H1 (cell line): ENCODE data around the gene MACROD2. TPM values are rescaled to one million over a fixed set of nuclear protein-coding genes. Genes with fewer than 3 reads are reported as not detected.

ENCODE experiments used
- CTCF ChIA-PET: fragments of 300-600 bp; sonication (Branson Sonifier 250); formaldehyde crosslinking; loops from one replicate; lab custom pipeline; 2021; ENCODE audit not compliant: partially characterized antibody; lab: Charles Lee
- POLR2A ChIA-PET: fragments of 300-600 bp; sonication (Branson Sonifier 250); formaldehyde crosslinking; loops from one replicate; lab custom pipeline; 2021; ENCODE audit warnings: inconsistent platforms; ENCODE audit not compliant: partially characterized antibody; lab: Charles Lee
- DNase-seq, 2 experiments: peaks; one replicate each; pipeline versions ENCODE4 v3.0.0 to v3.0.0-alpha.2; 2010 to 2022; ENCODE audit warnings: low spot score in 2 of 2, low read depth in 1 of 2, mixed read lengths in 1 of 2
- FAIRE-seq: peaks from 2 replicates; lab custom pipeline; 2011; peaks lifted over from hg19 to GRCh38; lab: Jason Lieb, UNC
- H2AFZ ChIP-seq: 2 replicates; pipeline ENCODE4 v1.8.1; 2012; ENCODE audit warnings: low read length, inconsistent platforms
- H2AK5ac ChIP-seq: 2 replicates; pipeline ENCODE4 v1.6.1; 2013; ENCODE audit warnings: low read depth, low read length
- H2BK120ac ChIP-seq: replicated peaks from 2 replicates; pipeline ENCODE3; 2013; ENCODE audit warnings: low read depth, low read length, inconsistent platforms
- H2BK12ac ChIP-seq: 2 replicates; pipeline ENCODE4 v1.6.1; 2013; ENCODE audit warnings: low read depth, low read length
- H2BK15ac ChIP-seq: 2 replicates; pipeline ENCODE4 v1.6.1; 2013; ENCODE audit warnings: low read length
- H2BK20ac ChIP-seq: 2 replicates; pipeline ENCODE4 v1.6.1; 2013; ENCODE audit warnings: low read length
- H2BK5ac ChIP-seq: 2 replicates; pipeline ENCODE4 v1.6.1; 2013; ENCODE audit warnings: low read depth, low read length
- H3K14ac ChIP-seq: 2 replicates; pipeline ENCODE4 v1.6.1; 2013; ENCODE audit warnings: inconsistent platforms; ENCODE audit not compliant: insufficient read length
- H3K18ac ChIP-seq: 2 replicates; pipeline ENCODE4 v1.6.1; 2013; ENCODE audit warnings: low read length; ENCODE audit errors: extremely low read depth
- H3K23ac ChIP-seq: 2 replicates; pipeline ENCODE4 v1.6.1; 2013; ENCODE audit warnings: inconsistent platforms; ENCODE audit not compliant: insufficient read length
- H3K23me2 ChIP-seq: 2 replicates; pipeline ENCODE4 v1.6.1; 2013; ENCODE audit warnings: low read depth, low read length
- H3K27ac ChIP-seq: 2 replicates; pipeline ENCODE4 v1.6.1; 2011; ENCODE audit warnings: low read depth, low read length, inconsistent platforms
- H3K27me3 ChIP-seq, 4 experiments: replicated peaks in 1 of 4; 1 replicate in 1 of 4; 2 replicates in 3 of 4; pipeline versions ENCODE4 v1.6.1 to v1.8.1; 2011 to 2013; ENCODE audit warnings: low read length in 3 of 4, mild to moderate bottlenecking in 3 of 4, inconsistent platforms in 2 of 4, mixed read lengths in 2 of 4, moderate library complexity in 1 of 4; ENCODE audit not compliant: control insufficient read depth in 3 of 4, insufficient read depth in 3 of 4; ENCODE audit errors: extremely low read depth in 1 of 4
- H3K36me3 ChIP-seq, 4 experiments: 2 replicates each; pipeline versions ENCODE4 v1.6.1 to v1.8.1; 2011 to 2013; ENCODE audit warnings: mild to moderate bottlenecking in 4 of 4, low read length in 3 of 4, moderate library complexity in 2 of 4, control low read depth in 1 of 4, inconsistent platforms in 1 of 4; ENCODE audit not compliant: insufficient read depth in 4 of 4, control insufficient read depth in 2 of 4
- H3K4ac ChIP-seq: replicated peaks from 2 replicates; pipeline ENCODE3; 2013; ENCODE audit warnings: low read length, low read depth, mixed read lengths, inconsistent platforms; ENCODE audit not compliant: insufficient read length
- H3K4me1 ChIP-seq, 4 experiments: replicated peaks in 1 of 4; 1 replicate in 1 of 4; 2 replicates in 3 of 4; pipeline versions ENCODE4 v1.6.1 to v1.8.1; 2011 to 2013; ENCODE audit warnings: low read length in 3 of 4, inconsistent platforms in 2 of 4, mixed read lengths in 1 of 4; ENCODE audit not compliant: insufficient read depth in 4 of 4, control insufficient read depth in 3 of 4
- H3K4me2 ChIP-seq, 2 experiments: 2 replicates each; pipeline versions ENCODE4 v1.6.1 to v1.8.1; 2011 to 2013; ENCODE audit warnings: low read depth in 2 of 2, low read length in 2 of 2, control low read depth in 1 of 2, inconsistent platforms in 1 of 2, mild to moderate bottlenecking in 1 of 2; ENCODE audit not compliant: insufficient read depth in 1 of 2
- H3K4me3 ChIP-seq, 4 experiments: fragments of 200-600, 300-600 bp in 1 of 4; sonication (generic), shearing (Covaris generic), sonication (Bioruptor Twin) in 1 of 4; 2 replicates each; pipeline versions ENCODE4 v1.5.1 to v1.8.1; 2011 to 2016; ENCODE audit warnings: low read length in 4 of 4, low read depth in 3 of 4, control low read depth in 2 of 4, inconsistent platforms in 2 of 4, mild to moderate bottlenecking in 2 of 4, mixed read lengths in 1 of 4, moderate library complexity in 1 of 4; ENCODE audit not compliant: insufficient read depth in 2 of 4; ENCODE audit errors: extremely low read depth in 1 of 4
- H3K56ac ChIP-seq: replicated peaks from 2 replicates; pipeline ENCODE3; 2013; ENCODE audit warnings: low read depth, mild to moderate bottlenecking, mixed read lengths, low read length, inconsistent platforms; ENCODE audit not compliant: insufficient read length
- H3K79me1 ChIP-seq: 2 replicates; pipeline ENCODE4 v1.6.1; 2013; ENCODE audit warnings: low read depth, low read length, control low read depth
- H3K79me2 ChIP-seq, 2 experiments: 2 replicates each; pipeline versions ENCODE4 v1.6.1 to v1.8.1; 2012 to 2013; ENCODE audit warnings: low read length in 2 of 2, mild to moderate bottlenecking in 2 of 2, inconsistent platforms in 1 of 2; ENCODE audit not compliant: insufficient read depth in 2 of 2, control insufficient read depth in 1 of 2
- H3K9ac ChIP-seq, 4 experiments: replicated peaks in 1 of 4; 1 replicate in 1 of 4; 2 replicates in 3 of 4; pipeline versions ENCODE4 v1.6.1 to v1.8.1; 2011 to 2013; ENCODE audit warnings: low read depth in 3 of 4, low read length in 3 of 4, control low read depth in 2 of 4, mild to moderate bottlenecking in 2 of 4, moderate library complexity in 2 of 4, inconsistent platforms in 1 of 4; ENCODE audit errors: extremely low read depth in 1 of 4
- H3K9me3 ChIP-seq, 2 experiments: 2 replicates each; pipeline versions ENCODE4 v1.6.1 to v1.8.1; 2012 to 2013; ENCODE audit warnings: mild to moderate bottlenecking in 2 of 2, moderate library complexity in 2 of 2, control low read depth in 1 of 2, inconsistent platforms in 1 of 2, low read depth in 1 of 2, low read length in 1 of 2, mixed read lengths in 1 of 2; ENCODE audit not compliant: insufficient read depth in 2 of 2
- H4K20me1 ChIP-seq, 2 experiments: replicated peaks in 1 of 2; 2 replicates each; pipeline versions ENCODE3 to v1.8.1; 2011 to 2013; ENCODE audit warnings: inconsistent platforms in 2 of 2, low read length in 2 of 2, mild to moderate bottlenecking in 1 of 2; ENCODE audit not compliant: insufficient read depth in 2 of 2, control insufficient read depth in 1 of 2
- H4K5ac ChIP-seq: 2 replicates; pipeline ENCODE4 v1.6.1; 2013; ENCODE audit warnings: low read length, low read depth, mixed read lengths, inconsistent platforms; ENCODE audit not compliant: insufficient read length
- H4K8ac ChIP-seq: 2 replicates; pipeline ENCODE4 v1.8.0; 2013; ENCODE audit warnings: mild to moderate bottlenecking, moderate library complexity, low read length, inconsistent platforms; ENCODE audit not compliant: insufficient read depth; ENCODE audit errors: extremely low read depth
- H4K91ac ChIP-seq: replicated peaks from 2 replicates; pipeline ENCODE3; 2013; ENCODE audit warnings: low read length, mixed read lengths, inconsistent platforms; ENCODE audit not compliant: insufficient read length
- SP2 ChIP-seq: IDR thresholded peaks from 2 replicates; pipeline ENCODE4 v1.6.1; 2012; ENCODE audit warnings: mild to moderate bottlenecking, low read length, inconsistent platforms
- WGBS, 2 experiments: shearing (Covaris generic) in 1 of 2; methylation state at CpG; one replicate each; pipeline versions ENCODE4 v1.1.6 to v1.1.7; 2013 to 2015; ENCODE audit warnings: low lambda C conversion rate in 2 of 2, mixed read lengths in 2 of 2, inconsistent platforms in 1 of 2, low coverage in 1 of 2, missing lambda C conversion rate in 1 of 2; ENCODE audit not compliant: insufficient replicate concordance in 2 of 2, insufficient coverage in 1 of 2, insufficient read length in 1 of 2; ENCODE audit errors: extremely low coverage in 1 of 2, missing lambda C conversion rate in 1 of 2; 5-methylcytosine and 5-hydroxymethylcytosine counted together
- polyA plus RNA-seq, 7 experiments: library from polyadenylated mRNA; depleted of rRNA in 3 of 7; stranded (reverse) in 5 of 7; unstranded in 2 of 7; fragments of >200 nt in 5 of 7; fragments of 200-250 nt in 2 of 7; gene quantifications; 1 replicate in 5 of 7; 2 replicates in 1 of 7; 4 replicates in 1 of 7; pipeline versions ENCODE4 v1.2.1 to v1.2.3, GENCODE V29; 2011 to 2013; ENCODE audit warnings: missing spikeins in 2 of 7, mixed read lengths in 2 of 7
- total RNA-seq: library from RNA; stranded (reverse); fragmentation: NEBNext Ultra II Directional; extraction: Animal tissue kit (Norgen Biotek cat#: 25700); gene quantifications from 2 replicates; pipeline ENCODE4 v1.2.1, GENCODE V29; 2021

The MACROD2 gene
- total and polyA plus RNA-seq, 2 of the 8 experiments (the other 6 are each of a cell fraction or from before 2014, with no cell fraction given): 0.70 to 3.9 TPM

- no peak overlapping the region for H3K4ac ChIP-seq
- POLR2A ChIA-PET: no interaction called here
Observed at GRCh38 chr20:15622368-15622767, 1627.1 kb downstream of the MACROD2 start.

More at GRCh38 chr20:15622368-15622767, 1627.1 kb downstream of the MACROD2 start:
- no peaks in the 10 kb centered on the region; a peak in 1 of 7 replicates for H3K27me3 ChIP-seq
- H2BK15ac ChIP-seq: no peak overlapping the region
- no peaks in the 10 kb centered on the region for H3K79me1 ChIP-seq
- no peak for TF ChIP-seq SP2
- H2BK12ac ChIP-seq: peak overlapping the region; percentile 35; the same call in 1 of the 2 replicates
- no peak overlapping the region for H2BK20ac ChIP-seq
- no peak overlapping the region for H4K8ac ChIP-seq
- H4K5ac ChIP-seq: no peak overlapping the region
- H3K23me2 ChIP-seq: no peaks in the 10 kb centered on the region
- no peak overlapping the region for H3K56ac ChIP-seq
- H3K9ac ChIP-seq: no peak overlapping the region
- H4K20me1 ChIP-seq: no peaks in the 10 kb centered on the region
- no peak overlapping the region for H3K4me2 ChIP-seq
- no peaks in the 10 kb centered on the region for H3K36me3 ChIP-seq
- FAIRE-seq (no peak), DNase-seq (no peak)
- no peak overlapping the region for H2BK5ac ChIP-seq
- H3K18ac ChIP-seq: no peak overlapping the region
- H3K79me2 ChIP-seq: no peaks in the 10 kb centered on the region
- no peak overlapping the region for H2AK5ac ChIP-seq
- peaks cover 0 to 4% (median 2%) of the 10 kb centered on the region in 4 experiments; a peak in 2 of 7 replicates for H3K4me1 ChIP-seq
- CTCF ChIA-PET: no interaction called here
- H3K27ac ChIP-seq: no peak overlapping the region
- H3K9me3 ChIP-seq: no peaks in the 10 kb centered on the region
- no peak overlapping the region for H3K14ac ChIP-seq
- H3K23ac ChIP-seq: no peak overlapping the region
- WGBS, 2 experiments: 97% methylated on average over 6 of the region's 6 CpGs; no CpG with 5 or more reads in 1 of the 2 experiments
- H2AFZ ChIP-seq: no peak overlapping the region
- H4K91ac ChIP-seq: no peak overlapping the region
- H2BK120ac ChIP-seq: no peak overlapping the region
- H3K4me3 ChIP-seq: no peak overlapping the region
